Liver (tissue), 3 donors: Measurements from ENCODE around the gene CFAP97D1.

Experiments used
- ATF3 ChIP-seq: IDR thresholded peaks from 2 replicates; pipeline ENCODE4 v1.6.1; 2016; ENCODE audit warnings: antibody characterized with exemption
- CTCF ChIP-seq: fragments of 150-350 bp; IDR thresholded peaks from 2 replicates; pipeline ENCODE4 v1.5.1; 2017; ENCODE audit warnings: improper control_type of control experiment, low read depth, low read length; ENCODE audit not compliant: missing input control
- FOXA2 ChIP-seq: IDR thresholded peaks from 2 replicates; pipeline ENCODE4 v1.6.1; 2016; ENCODE audit warnings: antibody characterized with exemption
- GABPA ChIP-seq, 2 donors: IDR thresholded peaks in 1 of 2; conservative IDR thresholded peaks in 1 of 2; 2 replicates each; pipeline ENCODE4 v1.6.1; 2016; ENCODE audit warnings: antibody characterized with exemption in 2 of 2, mild to moderate bottlenecking in 1 of 2, moderate library complexity in 1 of 2
- HNF4G ChIP-seq: IDR thresholded peaks from 2 replicates; pipeline ENCODE4 v1.6.1; 2016; ENCODE audit warnings: antibody characterized with exemption
- JUND ChIP-seq, 2 donors: IDR thresholded peaks; 2 replicates each; pipeline ENCODE4 v1.6.1; 2016; ENCODE audit warnings: antibody characterized with exemption in 2 of 2
- MAX ChIP-seq: IDR thresholded peaks from 2 replicates; pipeline ENCODE4 v1.6.1; 2016; ENCODE audit warnings: antibody characterized with exemption
- RAD21 ChIP-seq, 2 donors: IDR thresholded peaks; 2 replicates each; pipeline ENCODE4 v1.6.1; 2016; ENCODE audit warnings: antibody characterized with exemption in 2 of 2, mild to moderate bottlenecking in 2 of 2
- REST ChIP-seq: IDR thresholded peaks from 2 replicates; pipeline ENCODE4 v1.6.1; 2016; ENCODE audit warnings: antibody characterized with exemption, mild to moderate bottlenecking
- SP1 ChIP-seq: IDR thresholded peaks from 2 replicates; pipeline ENCODE4 v1.6.1; 2018; ENCODE audit warnings: antibody characterized with exemption, mild to moderate bottlenecking
- YY1 ChIP-seq: IDR thresholded peaks from 2 replicates; pipeline ENCODE4 v1.6.1; 2016; ENCODE audit warnings: antibody characterized with exemption, mild to moderate bottlenecking
- ZBTB33 ChIP-seq: IDR thresholded peaks from 2 replicates; pipeline ENCODE4 v1.6.1; 2016; ENCODE audit warnings: antibody characterized with exemption
- donor health status: healthy.
- donor health status: healthy.

GRCh38 chr17:43741636-43742035 lies 38.6 kb upstream of the CFAP97D1 start:
- TF ChIP-seq CTCF, result no peak
- no peak for TF ChIP-seq ATF3
- no peak for TF ChIP-seq SP1
- TF ChIP-seq MAX, result no peak
- TF ChIP-seq RAD21 (IDR thresholded peaks at IDR 0.05), result no peak
- TF ChIP-seq YY1, result no peak
- no peak for TF ChIP-seq GABPA (IDR thresholded peaks at IDR 0.05 in 1 of 2, conservative IDR thresholded peaks at IDR 0.05 in 1 of 2)
- no peak for TF ChIP-seq JUND (IDR thresholded peaks at IDR 0.05)
- TF ChIP-seq FOXA2, result no peak
- TF ChIP-seq HNF4G, result no peak
- TF ChIP-seq REST, result no peak
- TF ChIP-seq ZBTB33, result no peak
